ENCODE data around the gene RBM24. TPM values are rescaled to one million over a fixed set of nuclear protein-coding genes. Genes with fewer than 3 reads are reported as not detected.

RBM24 gene
- total RNA-seq, 1 donor from 2014 or later: 3.4 TPM

DNA sequence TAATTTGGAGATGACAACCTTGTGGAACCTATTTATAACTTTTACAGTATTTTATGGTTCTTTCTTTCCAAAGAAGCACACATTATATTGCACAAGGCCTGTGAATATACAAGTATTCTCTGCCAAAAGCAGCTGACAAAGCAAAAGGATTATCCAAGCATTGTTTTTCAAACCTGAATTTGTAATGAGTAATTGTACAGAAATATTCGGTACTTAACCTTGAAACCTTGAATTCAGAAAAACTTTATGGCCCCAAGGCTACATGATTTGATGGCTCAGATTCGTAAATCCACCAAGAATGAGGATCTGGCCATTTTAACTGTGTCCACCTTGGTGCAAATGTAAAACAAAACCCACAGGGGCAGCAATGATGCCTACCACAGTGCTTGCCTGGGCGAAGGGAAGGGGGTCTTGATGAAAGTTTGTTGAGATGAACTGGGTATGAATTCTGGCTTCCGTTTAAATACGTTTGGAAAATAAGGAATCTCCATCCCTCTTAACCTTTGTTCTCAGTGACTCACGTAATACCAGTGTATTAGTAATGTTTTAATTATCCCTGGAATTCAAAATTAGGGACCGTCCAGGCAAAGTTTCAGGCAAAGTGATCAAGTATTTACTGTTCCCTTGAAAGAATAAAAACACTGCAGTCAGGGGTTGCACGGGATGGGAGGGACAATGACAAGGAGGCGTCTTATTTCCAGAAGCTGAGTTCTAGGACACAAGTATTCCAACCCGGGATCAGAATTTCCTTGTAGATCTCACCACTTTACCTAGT is 2.7 kb upstream of the RBM24 start:
- no peaks in the 10 kb centered on the region for H3K9me3 Mint-ChIP-seq
- H3K36me3 Mint-ChIP-seq (ENCODE audit: low read depth): no peaks in the 10 kb centered on the region
- peak overlapping the region; percentile 39 for H3K4me3 Mint-ChIP-seq
- TF ChIP-seq, protein P1, sequence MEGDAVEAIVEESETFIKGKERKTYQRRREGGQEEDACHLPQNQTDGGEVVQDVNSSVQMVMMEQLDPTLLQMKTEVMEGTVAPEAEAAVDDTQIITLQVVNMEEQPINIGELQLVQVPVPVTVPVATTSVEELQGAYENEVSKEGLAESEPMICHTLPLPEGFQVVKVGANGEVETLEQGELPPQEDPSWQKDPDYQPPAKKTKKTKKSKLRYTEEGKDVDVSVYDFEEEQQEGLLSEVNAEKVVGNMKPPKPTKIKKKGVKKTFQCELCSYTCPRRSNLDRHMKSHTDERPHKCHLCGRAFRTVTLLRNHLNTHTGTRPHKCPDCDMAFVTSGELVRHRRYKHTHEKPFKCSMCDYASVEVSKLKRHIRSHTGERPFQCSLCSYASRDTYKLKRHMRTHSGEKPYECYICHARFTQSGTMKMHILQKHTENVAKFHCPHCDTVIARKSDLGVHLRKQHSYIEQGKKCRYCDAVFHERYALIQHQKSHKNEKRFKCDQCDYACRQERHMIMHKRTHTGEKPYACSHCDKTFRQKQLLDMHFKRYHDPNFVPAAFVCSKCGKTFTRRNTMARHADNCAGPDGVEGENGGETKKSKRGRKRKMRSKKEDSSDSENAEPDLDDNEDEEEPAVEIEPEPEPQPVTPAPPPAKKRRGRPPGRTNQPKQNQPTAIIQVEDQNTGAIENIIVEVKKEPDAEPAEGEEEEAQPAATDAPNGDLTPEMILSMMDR (conservative IDR thresholded peaks at IDR 0.05): no peak
- DNase-seq (ENCODE audit: low read depth, low spot score): no peak
- H3K27me3 Mint-ChIP-seq (ENCODE audit: low read depth): peaks cover 48% of the 10 kb centered on the region
- H3K27ac Mint-ChIP-seq (ENCODE audit: unreplicated experiment): no peak overlapping the region
- peaks cover 26% of the 10 kb centered on the region for H3K4me1 Mint-ChIP-seq

DNA sequence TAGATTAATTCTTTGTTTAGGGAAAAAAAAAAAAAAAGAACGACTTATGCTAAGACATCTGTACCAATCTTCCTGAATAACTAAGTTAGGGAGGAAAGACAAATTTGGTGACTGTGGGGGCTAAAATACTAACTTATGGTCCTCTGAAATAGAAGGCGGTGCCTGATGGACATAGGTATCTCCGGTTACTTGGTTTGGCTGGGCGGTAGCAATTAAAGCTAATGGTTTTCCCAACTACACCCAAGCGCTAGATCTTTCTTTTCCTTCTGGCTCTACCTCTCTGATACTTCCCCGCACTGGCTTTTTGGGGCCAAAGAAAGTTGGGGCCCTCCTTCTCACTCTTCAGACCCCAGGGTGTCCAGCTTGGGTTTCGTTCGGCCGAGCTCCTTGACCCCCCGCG is 1.0 kb upstream of the RBM24 start:
- TF ChIP-seq, protein P1 (conservative IDR thresholded peaks at IDR 0.05): no peak
- no peak for DNase-seq (ENCODE audit: low read depth, low spot score)
- H3K4me3 Mint-ChIP-seq: peak overlapping the region; percentile 76
- H3K36me3 Mint-ChIP-seq (ENCODE audit: low read depth): no peaks in the 10 kb centered on the region
- H3K27me3 Mint-ChIP-seq (ENCODE audit: low read depth): peaks cover 51% of the 10 kb centered on the region
- peaks cover 26% of the 10 kb centered on the region for H3K4me1 Mint-ChIP-seq
- H3K27ac Mint-ChIP-seq (ENCODE audit: unreplicated experiment): no peak overlapping the region
- H3K9me3 Mint-ChIP-seq: no peaks in the 10 kb centered on the region

DNA sequence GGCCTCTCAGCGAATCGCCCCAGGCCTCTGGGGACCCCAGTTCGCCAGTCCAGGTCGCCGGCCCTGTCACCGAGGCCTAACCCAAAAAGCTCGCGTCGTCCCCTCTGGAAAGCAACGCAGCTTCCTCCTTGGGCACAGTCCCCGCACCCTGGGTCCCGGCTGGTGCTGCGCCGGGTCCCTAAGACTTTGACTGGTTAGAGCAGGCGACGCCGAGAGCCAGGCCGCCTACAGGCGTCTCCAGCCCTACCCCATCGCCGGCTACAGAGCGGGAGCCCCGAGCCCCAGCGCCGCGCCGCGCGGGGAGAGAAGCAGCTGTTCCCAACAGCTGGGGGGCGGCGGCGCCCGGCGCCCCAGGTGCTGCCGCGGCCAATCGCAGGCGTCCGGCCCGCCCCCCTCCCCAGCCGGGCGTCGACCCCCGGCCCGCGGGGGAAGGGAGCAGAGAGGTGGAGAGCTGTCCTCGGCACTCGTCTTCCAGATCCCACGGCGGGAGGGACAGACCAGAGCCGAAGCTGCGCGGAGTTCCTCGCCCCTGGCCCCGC is 540 bp upstream of the RBM24 start:
- TF ChIP-seq, protein P1 (conservative IDR thresholded peaks at IDR 0.05): no peak
- H3K27ac Mint-ChIP-seq (ENCODE audit: unreplicated experiment): no peak overlapping the region
- H3K9me3 Mint-ChIP-seq: no peaks in the 10 kb centered on the region
- H3K4me3 Mint-ChIP-seq: peak overlapping the region; percentile 94
- DNase-seq (ENCODE audit: low read depth, low spot score): peak; percentile 46
- peaks cover 26% of the 10 kb centered on the region for H3K4me1 Mint-ChIP-seq
- H3K27me3 Mint-ChIP-seq (ENCODE audit: low read depth): peaks cover 51% of the 10 kb centered on the region
- no peaks in the 10 kb centered on the region for H3K36me3 Mint-ChIP-seq (ENCODE audit: low read depth)

DNA sequence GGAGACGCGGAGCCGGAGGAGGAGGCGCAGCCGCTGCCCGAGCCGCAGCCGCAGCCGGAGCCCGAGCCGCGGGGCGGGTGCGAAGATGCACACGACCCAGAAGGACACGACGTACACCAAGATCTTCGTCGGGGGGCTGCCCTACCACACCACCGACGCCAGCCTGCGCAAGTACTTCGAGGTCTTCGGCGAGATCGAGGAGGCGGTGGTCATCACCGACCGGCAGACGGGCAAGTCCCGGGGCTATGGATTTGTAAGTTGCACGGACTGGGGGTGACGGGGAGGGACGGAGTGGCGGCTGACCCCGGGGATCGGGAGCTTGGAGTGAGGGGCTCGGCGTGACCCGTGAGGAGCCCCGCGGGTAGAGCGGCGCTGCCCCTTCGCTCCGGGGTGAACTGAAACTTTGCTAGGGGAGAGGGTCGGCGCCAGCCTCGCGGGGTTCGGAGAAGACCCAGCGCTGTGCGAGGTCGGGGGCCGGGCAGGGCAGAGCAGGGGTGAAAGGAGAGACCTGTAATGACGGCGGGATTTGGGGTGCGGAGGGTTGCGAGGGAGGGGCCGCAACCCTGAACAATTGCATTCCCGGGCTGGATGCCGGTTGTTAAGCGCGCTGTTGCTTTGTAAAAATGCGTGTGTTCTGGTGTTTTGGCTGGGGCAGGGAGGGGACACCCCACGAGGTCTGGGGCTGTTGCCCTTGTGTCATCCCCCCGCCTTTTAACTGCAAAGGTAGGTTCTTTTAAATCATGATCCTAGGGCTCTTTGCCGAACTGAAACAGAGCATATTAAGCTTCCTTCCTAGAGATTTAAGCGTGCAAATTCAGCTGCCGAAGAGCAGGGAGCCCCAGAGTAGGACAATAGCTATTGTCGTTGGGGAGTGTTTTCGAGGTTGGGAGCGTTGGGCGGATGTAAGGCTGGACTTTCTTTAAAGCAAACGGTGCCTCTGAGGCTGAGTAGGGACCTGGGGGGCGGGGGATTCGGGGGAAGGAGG is 628 bp downstream of the RBM24 start:
- peak overlapping the region; percentile 95 for H3K4me3 Mint-ChIP-seq
- no peaks in the 10 kb centered on the region for H3K36me3 Mint-ChIP-seq (ENCODE audit: low read depth)
- peaks cover 26% of the 10 kb centered on the region for H3K4me1 Mint-ChIP-seq
- peak overlapping the region; percentile 89 for H3K27ac Mint-ChIP-seq (ENCODE audit: unreplicated experiment)
- no peaks in the 10 kb centered on the region for H3K9me3 Mint-ChIP-seq
- peak; percentile 21 for DNase-seq (ENCODE audit: low read depth, low spot score)
- H3K27me3 Mint-ChIP-seq (ENCODE audit: low read depth): peaks cover 49% of the 10 kb centered on the region
- TF ChIP-seq, protein P1 (conservative IDR thresholded peaks at IDR 0.05): no peak

DNA sequence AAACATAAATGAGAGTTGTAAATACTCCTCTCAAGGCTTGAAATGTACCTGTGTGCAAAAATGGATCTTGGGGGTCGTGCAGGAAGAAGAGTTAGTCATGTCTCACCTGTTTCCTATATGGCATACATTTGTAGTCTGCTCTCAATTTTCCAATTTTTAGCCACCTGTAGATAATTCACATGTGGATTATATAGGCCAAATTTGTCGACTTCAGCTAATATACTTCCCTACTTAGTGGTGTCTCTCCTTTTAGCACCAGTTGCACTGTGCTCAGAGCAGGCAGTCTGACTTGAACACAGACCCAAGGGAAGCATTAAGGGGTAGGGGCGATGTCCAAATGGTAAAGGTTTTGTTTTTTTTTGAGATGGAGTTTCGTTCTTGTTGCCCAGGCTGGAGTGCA is 1.9 kb downstream of the RBM24 start:
- H3K4me3 Mint-ChIP-seq: peak overlapping the region; percentile 95
- no peak overlapping the region for H3K27ac Mint-ChIP-seq (ENCODE audit: unreplicated experiment)
- TF ChIP-seq, protein P1 (conservative IDR thresholded peaks at IDR 0.05): no peak
- H3K36me3 Mint-ChIP-seq (ENCODE audit: low read depth): no peaks in the 10 kb centered on the region
- peaks cover 26% of the 10 kb centered on the region for H3K4me1 Mint-ChIP-seq
- H3K27me3 Mint-ChIP-seq (ENCODE audit: low read depth): peaks cover 45% of the 10 kb centered on the region
- H3K9me3 Mint-ChIP-seq: no peaks in the 10 kb centered on the region
- no peak for DNase-seq (ENCODE audit: low read depth, low spot score)
